SK-N-SH (cell line): Measurements from ENCODE around the gene KCNQ5. TPM values are rescaled to one million over a fixed set of nuclear protein-coding genes. Genes with fewer than 3 reads are reported as not detected.

Experiments used
- CTCF ChIA-PET: fragments of 300-600, 350-600 bp; formaldehyde crosslinking; extraction: SDS; loops from one replicate; lab custom pipeline; 2021; lab: Yijun Ruan, JAX
- POLR2A ChIA-PET: fragments of 350-600 bp; sonication (Branson Sonifier 250); formaldehyde crosslinking; extraction: SDS; loops from one replicate; lab custom pipeline; 2020; ENCODE audit warnings: antibody characterized with exemption, inconsistent platforms; lab: Yijun Ruan, JAX
- DNase-seq: peaks from one replicate; pipeline ENCODE4 v3.0.0; 2012
- H2AFZ ChIP-seq: fragments of 200-600 bp; sonication (generic); 2 replicates; pipeline ENCODE4 v1.8.1; 2016; ENCODE audit warnings: antibody characterized with exemption, mild to moderate bottlenecking, low read depth
- H3F3A ChIP-seq: fragments of 200-600 bp; sonication (generic); replicated peaks from 2 replicates; pipeline ENCODE3; 2016; ENCODE audit warnings: antibody characterized with exemption, mild to moderate bottlenecking; ENCODE audit not compliant: insufficient read depth
- H3K27ac ChIP-seq, 2 experiments: fragments of 200-500 bp in 1 of 2; fragments of 200-600 bp in 1 of 2; sonication (Bioruptor generic) in 1 of 2; sonication (generic), shearing (Covaris generic) in 1 of 2; 2 replicates each; pipeline versions ENCODE4 v1.5.1 to v1.6.1; 2014 to 2016; ENCODE audit warnings: low read depth in 2 of 2, inconsistent platforms in 1 of 2, low read length in 1 of 2, mild to moderate bottlenecking in 1 of 2, mixed read lengths in 1 of 2
- H3K27me3 ChIP-seq: fragments of 200-600 bp; sonication (generic), shearing (Covaris generic); 2 replicates; pipeline ENCODE4 v1.6.1; 2016; ENCODE audit warnings: mixed run types; ENCODE audit not compliant: insufficient read depth
- H3K36me3 ChIP-seq, 2 experiments: fragments of 200-500 bp in 1 of 2; fragments of 200-600 bp in 1 of 2; sonication (Bioruptor generic) in 1 of 2; sonication (generic) in 1 of 2; replicated peaks in 1 of 2; 2 replicates each; pipeline versions ENCODE3 to v1.5.1; 2014 to 2016; ENCODE audit warnings: low read length in 1 of 2, mild to moderate bottlenecking in 1 of 2; ENCODE audit not compliant: insufficient read depth in 2 of 2, control insufficient read depth in 1 of 2
- H3K4me1 ChIP-seq, 2 experiments: fragments of 200-500 bp in 1 of 2; fragments of 200-600 bp in 1 of 2; sonication (Bioruptor generic) in 1 of 2; sonication (generic), shearing (Covaris generic) in 1 of 2; 2 replicates each; pipeline versions ENCODE4 v1.5.1 to v1.6.1; 2014 to 2016; ENCODE audit warnings: low read depth in 1 of 2, low read length in 1 of 2, mixed run types in 1 of 2; ENCODE audit not compliant: insufficient read depth in 2 of 2, control insufficient read depth in 1 of 2
- H3K4me2 ChIP-seq: fragments of 200-600 bp; sonication (generic), shearing (Covaris generic); 2 replicates; pipeline ENCODE4 v1.6.1; 2017; ENCODE audit warnings: mixed run types
- H3K4me3 ChIP-seq, 2 experiments: fragments of 200-500 bp in 1 of 2; fragments of 200-600 bp in 1 of 2; sonication (Bioruptor generic) in 1 of 2; sonication (generic), shearing (Covaris generic) in 1 of 2; 2 replicates each; pipeline versions ENCODE4 v1.5.1 to v1.8.1; 2014 to 2016; ENCODE audit warnings: low read depth in 2 of 2, inconsistent platforms in 1 of 2, low read length in 1 of 2, mild to moderate bottlenecking in 1 of 2, mixed read lengths in 1 of 2, moderate library complexity in 1 of 2
- H3K79me2 ChIP-seq: fragments of 200-600 bp; sonication (generic); 2 replicates; pipeline ENCODE4 v1.8.1; 2017; ENCODE audit warnings: mild to moderate bottlenecking; ENCODE audit not compliant: insufficient read depth
- H3K9ac ChIP-seq: fragments of 200-600 bp; sonication (generic); 2 replicates; pipeline ENCODE4 v1.6.1; 2017; ENCODE audit warnings: mixed run types
- H3K9me2 ChIP-seq: fragments of 200-600 bp; sonication (generic); 2 replicates; pipeline ENCODE4 v1.6.1; 2017; ENCODE audit warnings: mixed run types
- H3K9me3 ChIP-seq: fragments of 200-600 bp; sonication (generic); 2 replicates; pipeline ENCODE4 v1.6.1; 2017; ENCODE audit warnings: mixed run types, mild to moderate bottlenecking, moderate library complexity
- H4K20me1 ChIP-seq: fragments of 200-600 bp; sonication (generic); 2 replicates; pipeline ENCODE4 v1.6.1; 2017; ENCODE audit warnings: mild to moderate bottlenecking, mixed run types; ENCODE audit not compliant: insufficient read depth
- ELF1 ChIP-seq: IDR thresholded peaks from 2 replicates; pipeline ENCODE4 v1.4.0; 2012
- EZH2phosphoT487 ChIP-seq: fragments of 200-600 bp; sonication (generic); IDR thresholded peaks from 2 replicates; pipeline ENCODE4 v1.6.1; 2017; ENCODE audit warnings: low read depth, mixed run types, mild to moderate bottlenecking, antibody characterized with exemption, moderate library complexity, borderline replicate concordance
- FOSL2 ChIP-seq: IDR thresholded peaks from 2 replicates; pipeline ENCODE4 v1.4.0; 2012; ENCODE audit warnings: low read depth, mild to moderate bottlenecking, moderate library complexity, borderline replicate concordance
- FOXM1 ChIP-seq: IDR thresholded peaks from 2 replicates; pipeline ENCODE4 v1.4.0; 2012; ENCODE audit warnings: low read depth, mild to moderate bottlenecking
- JUND ChIP-seq: IDR thresholded peaks from 2 replicates; pipeline ENCODE4 v1.4.0; 2012
- MAX ChIP-seq: IDR thresholded peaks from 2 replicates; pipeline ENCODE4 v1.4.0; 2012; ENCODE audit warnings: low read depth
- MXI1 ChIP-seq: IDR thresholded peaks from 2 replicates; pipeline ENCODE4 v1.6.1; 2012; ENCODE audit warnings: mild to moderate bottlenecking, low read depth, low read length, improper control_type of control experiment
- NFIC ChIP-seq: IDR thresholded peaks from 2 replicates; pipeline ENCODE4 v1.4.0; 2012; ENCODE audit warnings: borderline replicate concordance
- PBX3 ChIP-seq: IDR thresholded peaks from 2 replicates; pipeline ENCODE4; 2012
- POLR2AphosphoS5 ChIP-seq: IDR thresholded peaks from 2 replicates; pipeline ENCODE4 v1.6.1; 2012; ENCODE audit warnings: low read depth, low read length
- REST ChIP-seq: IDR thresholded peaks from 2 replicates; pipeline ENCODE4 v1.6.1; 2012; ENCODE audit warnings: mild to moderate bottlenecking, low read depth, low read length, moderate library complexity
- RXRA ChIP-seq: IDR thresholded peaks from 2 replicates; pipeline ENCODE4 v1.4.0; 2012; ENCODE audit warnings: low read depth, mild to moderate bottlenecking, borderline replicate concordance
- SIN3A ChIP-seq: IDR thresholded peaks from 2 replicates; pipeline ENCODE4 v1.6.1; 2012; ENCODE audit warnings: low read depth, mild to moderate bottlenecking, low read length, moderate library complexity, borderline replicate concordance
- SMC3 ChIP-seq: IDR thresholded peaks from 2 replicates; pipeline ENCODE4 v1.6.1; 2012; ENCODE audit warnings: low read depth, low read length, improper control_type of control experiment
- TAF1 ChIP-seq: IDR thresholded peaks from 2 replicates; pipeline ENCODE4 v1.6.1; 2012; ENCODE audit warnings: low read depth, mild to moderate bottlenecking, low read length, moderate library complexity, borderline replicate concordance
- TCF12 ChIP-seq: IDR thresholded peaks from 2 replicates; pipeline ENCODE4 v1.4.0; 2012
- USF1 ChIP-seq: IDR thresholded peaks from 2 replicates; pipeline ENCODE4 v1.4.0; 2012; ENCODE audit warnings: low read depth, borderline replicate concordance
- WGBS: methylation state at CpG from one replicate; pipeline ENCODE4 v1.1.6; 2017; ENCODE audit warnings: low lambda C conversion rate; 5-methylcytosine and 5-hydroxymethylcytosine counted together
- polyA plus RNA-seq, 3 experiments: library from polyadenylated mRNA; depleted of rRNA; stranded (reverse); fragments of >200 nt; gene quantifications; 2 replicates each; pipeline ENCODE4 v1.2.3, GENCODE V29; 2012
- TF ChIP-seq, protein P1 (sequence below): fragments of 150-350 bp; IDR thresholded peaks from 2 replicates; pipeline ENCODE4 v1.6.1; 2017; ENCODE audit warnings: antibody characterized with exemption, low read length, low read depth, borderline replicate concordance

KCNQ5 gene
- polyA plus RNA-seq, 1 of the 3 experiments (the other 2 are of a cell fraction) = 3.2 TPM

DNA sequence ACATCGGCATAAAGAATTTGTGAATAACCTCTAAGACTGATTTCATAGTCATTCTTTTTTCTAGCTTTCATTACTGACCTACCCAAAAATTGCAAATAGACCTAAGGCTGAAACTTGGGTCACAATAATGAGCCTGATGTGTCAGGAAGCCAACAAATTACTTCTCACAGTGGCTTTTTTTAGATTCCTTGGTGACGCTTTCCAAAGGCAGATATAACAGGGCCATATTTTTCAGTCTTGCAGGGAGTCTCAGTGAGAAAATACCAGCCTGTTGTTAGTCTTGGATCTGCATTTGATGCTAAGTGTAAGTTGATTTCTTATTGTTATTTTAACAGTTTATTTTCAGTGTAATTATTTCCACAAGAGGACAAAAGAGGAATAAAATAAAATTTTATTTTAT lies 423.7 kb downstream of the KCNQ5 start:
- Histone ChIP-seq H3K4me1 (peaks cover 0 to 3% of the 10 kb centered on the region in 2 experiments; a peak in 1 of 4 replicates), H3K79me2 (no peaks in the 10 kb centered on the region), H3K9me3 (no peaks in the 10 kb centered on the region), H3K9me2 (no peaks in the 10 kb centered on the region), H4K20me1 (no peaks in the 10 kb centered on the region), H3F3A (no peaks in the 10 kb centered on the region), H3K27ac (no peak overlapping the region), H3K4me2 (no peak overlapping the region), H3K4me3 (no peak overlapping the region), H3K9ac (no peak overlapping the region), H3K27me3 (no peaks in the 10 kb centered on the region), H3K36me3 (peaks cover 0 to 11% of the 10 kb centered on the region in 2 experiments), H2AFZ (no peak overlapping the region)
- TF ChIP-seq RXRA = no peak
- TF ChIP-seq EZH2phosphoT487 = no peak
- TF ChIP-seq SIN3A = no peak
- TF ChIP-seq PBX3 = no peak
- no peak for TF ChIP-seq POLR2AphosphoS5
- TF ChIP-seq FOXM1 = no peak
- no peak for TF ChIP-seq JUND
- TF ChIP-seq TCF12 = no peak
- TF ChIP-seq REST = no peak
- no peak for TF ChIP-seq ELF1
- TF ChIP-seq FOSL2 = no peak
- no peak for TF ChIP-seq NFIC
- no peak for TF ChIP-seq MAX
- no peak for TF ChIP-seq TAF1
- TF ChIP-seq, protein P1, sequence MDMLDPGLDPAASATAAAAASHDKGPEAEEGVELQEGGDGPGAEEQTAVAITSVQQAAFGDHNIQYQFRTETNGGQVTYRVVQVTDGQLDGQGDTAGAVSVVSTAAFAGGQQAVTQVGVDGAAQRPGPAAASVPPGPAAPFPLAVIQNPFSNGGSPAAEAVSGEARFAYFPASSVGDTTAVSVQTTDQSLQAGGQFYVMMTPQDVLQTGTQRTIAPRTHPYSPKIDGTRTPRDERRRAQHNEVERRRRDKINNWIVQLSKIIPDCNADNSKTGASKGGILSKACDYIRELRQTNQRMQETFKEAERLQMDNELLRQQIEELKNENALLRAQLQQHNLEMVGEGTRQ = no peak
- TF ChIP-seq SMC3 = no peak
- no peak for TF ChIP-seq USF1
- no peak for TF ChIP-seq MXI1
- CTCF ChIA-PET = no interaction called here
- POLR2A ChIA-PET = no interaction called here
- no peak for DNase-seq
- 98% methylated on average over 2 of the region's 2 CpGs for WGBS
